WI38 (cell line): ENCODE results near the gene TTBK2.

ENCODE experiments used
- H3K4me3 ChIP-seq: 2 replicates; pipeline ENCODE4 v1.5.1; 2011; ENCODE audit warnings: low read depth, mild to moderate bottlenecking, control low read depth, low read length
- TF ChIP-seq, protein P1 (sequence below): IDR thresholded peaks from 2 replicates; pipeline ENCODE4 v1.5.1; 2012; ENCODE audit warnings: low read depth, mild to moderate bottlenecking, control low read depth, low read length

The TTBK2 gene

DNA sequence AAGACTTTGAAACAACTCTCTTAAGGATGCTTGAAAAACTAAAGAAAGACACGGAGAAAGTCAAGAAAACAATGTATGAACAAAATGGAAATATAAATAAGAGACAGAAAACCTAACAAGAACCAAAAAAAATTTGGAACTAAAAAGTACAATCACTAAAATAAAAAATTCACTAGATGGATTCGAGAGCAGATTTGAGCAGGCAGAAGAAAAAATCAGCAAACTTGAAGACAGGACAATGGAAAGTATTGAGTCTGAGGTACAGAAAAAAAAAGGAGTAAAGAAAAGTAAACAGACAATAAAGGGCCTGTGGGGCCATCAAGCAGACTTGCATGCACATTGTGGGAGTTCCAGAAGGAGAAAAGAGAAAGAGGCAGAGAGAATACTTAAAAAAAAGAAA, 170.3 kb downstream of the TTBK2 start:
- TF ChIP-seq, protein P1, sequence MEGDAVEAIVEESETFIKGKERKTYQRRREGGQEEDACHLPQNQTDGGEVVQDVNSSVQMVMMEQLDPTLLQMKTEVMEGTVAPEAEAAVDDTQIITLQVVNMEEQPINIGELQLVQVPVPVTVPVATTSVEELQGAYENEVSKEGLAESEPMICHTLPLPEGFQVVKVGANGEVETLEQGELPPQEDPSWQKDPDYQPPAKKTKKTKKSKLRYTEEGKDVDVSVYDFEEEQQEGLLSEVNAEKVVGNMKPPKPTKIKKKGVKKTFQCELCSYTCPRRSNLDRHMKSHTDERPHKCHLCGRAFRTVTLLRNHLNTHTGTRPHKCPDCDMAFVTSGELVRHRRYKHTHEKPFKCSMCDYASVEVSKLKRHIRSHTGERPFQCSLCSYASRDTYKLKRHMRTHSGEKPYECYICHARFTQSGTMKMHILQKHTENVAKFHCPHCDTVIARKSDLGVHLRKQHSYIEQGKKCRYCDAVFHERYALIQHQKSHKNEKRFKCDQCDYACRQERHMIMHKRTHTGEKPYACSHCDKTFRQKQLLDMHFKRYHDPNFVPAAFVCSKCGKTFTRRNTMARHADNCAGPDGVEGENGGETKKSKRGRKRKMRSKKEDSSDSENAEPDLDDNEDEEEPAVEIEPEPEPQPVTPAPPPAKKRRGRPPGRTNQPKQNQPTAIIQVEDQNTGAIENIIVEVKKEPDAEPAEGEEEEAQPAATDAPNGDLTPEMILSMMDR: no peak
- no peak overlapping the region for H3K4me3 ChIP-seq

DNA sequence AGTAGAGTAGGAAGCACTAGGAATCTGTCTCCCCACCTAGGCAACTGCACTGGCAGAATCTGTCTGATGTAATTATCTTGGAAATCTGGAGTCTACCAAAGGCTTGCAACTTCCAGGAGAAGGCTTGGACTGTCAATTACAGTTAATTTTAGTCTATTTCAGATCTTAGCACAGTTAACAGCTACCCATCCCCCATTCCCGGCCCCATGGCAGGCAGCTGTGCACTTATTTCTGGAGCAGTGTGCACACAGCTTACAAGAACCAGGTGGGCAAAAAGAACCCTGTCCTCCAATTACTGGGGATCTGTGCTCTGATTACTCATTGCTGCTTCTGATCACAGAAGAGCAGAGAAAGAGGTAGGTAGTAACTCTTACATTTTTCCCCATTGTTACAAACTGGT, 171.3 kb downstream of the TTBK2 start:
- no peak overlapping the region for H3K4me3 ChIP-seq
- TF ChIP-seq, protein P1: no peak

DNA sequence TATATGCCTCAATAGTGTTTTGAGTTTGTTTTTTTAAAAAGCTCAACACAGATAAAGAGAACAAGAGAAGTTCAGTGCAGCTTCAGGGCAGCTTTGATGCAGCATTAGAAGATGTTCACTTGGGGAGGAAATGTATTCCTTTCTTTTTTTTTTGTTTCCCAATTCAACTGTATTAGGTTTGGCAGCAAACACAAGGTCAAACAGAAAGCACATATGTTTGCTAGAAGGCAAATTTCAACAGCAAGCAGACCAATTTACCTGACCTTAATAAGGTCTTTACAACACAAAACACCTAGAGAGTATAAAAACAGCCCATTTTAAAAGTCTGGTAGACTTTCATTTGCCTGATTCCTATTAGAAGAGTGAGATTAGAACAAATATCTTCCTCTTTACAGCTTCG, 176.4 kb downstream of the TTBK2 start:
- no peak overlapping the region for H3K4me3 ChIP-seq
- TF ChIP-seq, protein P1: no peak

DNA sequence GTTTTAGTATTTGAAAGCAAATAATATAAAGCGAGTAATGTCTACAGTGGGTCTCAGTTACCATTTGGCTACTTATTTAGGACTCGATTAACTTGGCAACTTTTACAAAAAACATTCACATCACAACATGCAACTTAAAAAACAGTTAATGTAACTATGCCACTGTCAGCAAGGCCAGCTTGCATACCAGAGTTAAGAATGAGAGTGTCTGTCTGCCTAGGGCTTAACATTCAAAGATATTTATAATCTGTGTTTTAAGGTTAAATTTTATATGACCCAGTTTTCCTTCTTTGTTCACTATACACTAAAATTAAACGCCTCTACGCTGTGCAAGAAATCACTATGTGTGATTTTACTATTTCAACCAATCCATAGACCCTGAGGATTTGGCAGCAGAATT, 178.4 kb downstream of the TTBK2 start:
- no peak overlapping the region for H3K4me3 ChIP-seq
- TF ChIP-seq, protein P1: no peak

DNA sequence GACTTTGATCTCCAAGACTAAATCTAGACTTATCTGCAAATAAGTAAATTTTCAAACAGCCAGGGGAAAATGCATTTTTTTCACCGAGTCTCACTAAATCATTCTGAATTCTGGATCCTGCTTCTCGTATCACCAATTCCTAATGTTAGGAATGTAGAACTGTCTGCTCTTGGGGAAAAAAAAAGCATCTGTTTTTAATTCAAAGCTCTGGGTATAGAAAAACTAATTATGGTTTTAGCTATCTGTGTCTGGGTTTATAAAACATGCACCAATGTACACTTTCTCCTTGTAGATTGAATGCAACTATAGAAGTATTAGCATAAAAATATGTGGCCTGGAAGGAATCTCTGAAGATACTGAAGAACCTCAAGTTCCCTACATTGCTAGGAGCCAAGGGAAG, 178.9 kb downstream of the TTBK2 start:
- H3K4me3 ChIP-seq: no peak overlapping the region
- TF ChIP-seq, protein P1: no peak

DNA sequence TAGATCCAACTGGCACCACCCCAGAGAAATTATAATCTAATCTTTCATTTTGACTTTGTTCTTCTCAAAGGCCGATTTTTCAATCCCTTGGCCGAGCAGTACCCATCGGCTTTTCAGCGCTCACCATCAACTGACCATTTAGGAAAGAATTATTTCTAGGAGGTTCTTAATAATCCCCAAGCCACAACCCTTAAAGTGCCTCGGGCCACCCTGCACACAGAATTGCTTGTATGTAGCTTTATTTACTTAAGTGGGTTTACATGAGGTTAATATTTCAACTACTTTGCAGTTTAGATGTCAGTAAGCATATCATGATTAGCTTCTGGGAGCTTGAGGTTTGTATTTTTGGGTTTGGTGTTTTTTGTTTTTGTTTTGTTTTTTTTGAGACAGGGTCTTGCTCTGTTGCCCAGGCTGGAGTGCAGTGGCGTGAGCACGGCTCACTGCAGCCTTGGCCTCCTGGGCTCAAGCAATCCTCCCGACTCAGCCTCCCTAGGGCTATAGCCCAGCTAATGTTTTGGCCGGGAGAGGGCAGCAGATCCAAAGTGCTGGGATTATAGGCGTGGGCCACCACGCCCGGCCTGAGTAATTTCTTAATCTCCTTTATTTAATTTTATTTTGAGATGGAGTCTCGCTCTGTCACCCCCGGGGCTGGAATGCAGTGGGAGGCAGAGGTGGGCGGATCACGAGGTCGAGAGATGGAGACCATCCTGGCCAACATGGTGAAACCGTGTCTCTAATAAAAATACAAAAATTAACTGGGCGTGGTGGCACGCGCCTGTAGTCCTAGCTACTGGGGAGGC, 182.8 kb downstream of the TTBK2 start:
- TF ChIP-seq, protein P1: no peak
- peak overlapping the region; percentile 82 for H3K4me3 ChIP-seq

DNA sequence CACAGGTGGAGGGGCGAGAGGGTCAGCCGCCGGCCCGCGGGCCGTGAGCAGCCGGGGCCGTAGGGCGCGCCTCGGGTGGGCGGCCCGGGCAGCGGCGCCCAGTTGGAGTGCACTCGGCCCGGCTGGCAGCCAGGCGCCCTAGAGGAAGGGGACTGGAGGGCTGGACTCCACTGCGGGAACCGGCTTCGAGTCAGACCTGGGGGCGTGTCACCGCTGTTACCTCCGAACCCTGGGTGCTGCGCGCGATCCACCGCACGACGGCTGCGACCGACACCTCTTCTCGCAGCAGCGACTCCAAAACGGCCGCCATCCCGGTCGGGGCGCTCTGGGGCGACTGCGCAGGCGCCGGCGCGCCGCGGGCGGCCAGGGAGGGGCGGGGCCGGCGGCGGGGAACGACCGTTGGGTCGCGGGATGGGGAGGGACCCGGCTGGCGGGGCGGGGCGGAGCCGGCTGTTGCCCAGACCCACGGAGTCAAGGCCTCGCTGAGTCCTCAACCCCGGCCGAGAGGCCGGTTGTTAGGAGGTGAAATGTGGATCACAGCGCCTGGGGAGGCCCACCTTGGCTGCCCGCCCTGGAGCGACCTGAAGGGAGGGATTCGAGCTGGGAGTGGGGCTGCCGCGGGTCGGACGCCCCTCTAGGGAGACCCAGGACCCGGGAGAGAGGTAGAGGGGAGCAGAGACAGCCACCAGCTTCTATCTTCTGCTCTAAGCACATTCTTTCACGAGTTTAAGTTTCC, 183.6 kb downstream of the TTBK2 start, which contains the start of gene CDAN1:
TSS of gene CDAN1 (minus strand) at position 336 of the 736 bp plus-strand sequence. CDS start at position 310, 26 bp downstream.
- TF ChIP-seq, protein P1: no peak
- H3K4me3 ChIP-seq: peak within 1 kb of the TSS; percentile 82
